GM23338 (cell line): ENCODE measurements around the gene OTOGL. TPM values are rescaled to one million over a fixed set of nuclear protein-coding genes. Genes with fewer than 3 reads are reported as not detected.

Source experiments
- ATAC-seq: fragments of 200-7000 bp; cut with Tn5 transposase; 3 replicates; pipeline ENCODE4 v1.9.1; 2020
- DNase-seq: peaks from one replicate; pipeline ENCODE4 v3.0.0-alpha.2; 2015; ENCODE audit warnings: low spot score
- H2AFZ ChIP-seq: fragments of 200-600 bp; sonication (generic); 2 replicates; pipeline ENCODE4 v1.8.0; 2016; ENCODE audit warnings: antibody characterized with exemption, mild to moderate bottlenecking, moderate library complexity
- H3F3A ChIP-seq: fragments of 200-600 bp; sonication (generic); replicated peaks from 2 replicates; pipeline ENCODE4 v1.8.0; 2017; ENCODE audit warnings: antibody characterized with exemption, mixed run types, low read depth
- H3K27ac ChIP-seq: fragments of 200-600 bp; sonication (generic); 2 replicates; pipeline ENCODE4 v1.6.1; 2016; ENCODE audit warnings: low read depth
- H3K27me3 ChIP-seq: fragments of 200-600 bp; sonication (generic); 2 replicates; pipeline ENCODE4 v1.8.0; 2016; ENCODE audit warnings: mild to moderate bottlenecking, mixed run types, moderate library complexity; ENCODE audit not compliant: insufficient read depth
- H3K36me3 ChIP-seq: fragments of 200-600 bp; sonication (generic); 2 replicates; pipeline ENCODE4 v1.8.0; 2016; ENCODE audit warnings: mild to moderate bottlenecking; ENCODE audit not compliant: insufficient read depth
- H3K4me1 ChIP-seq: fragments of 200-600 bp; sonication (generic); 2 replicates; pipeline ENCODE4 v1.8.0; 2016; ENCODE audit warnings: mild to moderate bottlenecking, moderate library complexity; ENCODE audit not compliant: insufficient read depth
- H3K4me2 ChIP-seq: fragments of 200-600 bp; sonication (generic); 2 replicates; pipeline ENCODE4 v1.7.1; 2017; ENCODE audit warnings: mixed run types
- H3K4me3 ChIP-seq: fragments of 200-600 bp; sonication (generic); 2 replicates; pipeline ENCODE4 v1.6.1; 2016; ENCODE audit warnings: mixed run types
- H3K79me2 ChIP-seq: fragments of 200-600 bp; sonication (generic); replicated peaks from 2 replicates; pipeline ENCODE4 v1.8.0; 2017; ENCODE audit warnings: mild to moderate bottlenecking; ENCODE audit not compliant: insufficient read depth
- H3K9me2 ChIP-seq: fragments of 200-600 bp; sonication (generic); 2 replicates; pipeline ENCODE4 v1.8.0; 2017; ENCODE audit not compliant: insufficient read depth
- H4K20me1 ChIP-seq: fragments of 200-600 bp; sonication (generic); replicated peaks from 2 replicates; pipeline ENCODE4 v1.8.0; 2017; ENCODE audit warnings: mild to moderate bottlenecking; ENCODE audit not compliant: insufficient read depth
- H3K27ac Mint-ChIP-seq: 2 replicates; pipeline ENCODE4 v1.8.0; 2020; ENCODE audit warnings: inconsistent platforms, mild to moderate bottlenecking, moderate library complexity, mixed read lengths
- H3K27me3 Mint-ChIP-seq: 3 replicates; pipeline ENCODE4 v1.8.0; 2022; ENCODE audit warnings: low read depth, mild to moderate bottlenecking, moderate library complexity, mixed read lengths, inconsistent platforms; ENCODE audit not compliant: insufficient read depth, poor library complexity
- H3K36me3 Mint-ChIP-seq: 3 replicates; pipeline ENCODE4 v1.8.0; 2021; ENCODE audit warnings: low read depth, mild to moderate bottlenecking, inconsistent platforms, moderate library complexity, mixed read lengths
- H3K4me1 Mint-ChIP-seq: 3 replicates; pipeline ENCODE4 v1.8.0; 2020; ENCODE audit warnings: mild to moderate bottlenecking, inconsistent platforms, mixed read lengths
- H3K4me3 Mint-ChIP-seq: 3 replicates; pipeline ENCODE4 v1.8.0; 2021; ENCODE audit warnings: moderate library complexity, mild to moderate bottlenecking, inconsistent platforms, mixed read lengths
- H3K9me3 Mint-ChIP-seq: 3 replicates; pipeline ENCODE4 v1.8.0; 2020; ENCODE audit warnings: moderate library complexity, mild to moderate bottlenecking, inconsistent platforms, mixed read lengths
- CREB1 ChIP-seq: fragments of 250-450 bp; sonication (Bioruptor Pico); IDR thresholded peaks from 2 replicates; pipeline ENCODE4 v1.5.0; 2020; ENCODE audit warnings: low read depth, mild to moderate bottlenecking, moderate library complexity
- CTCF ChIP-seq, 2 experiments: fragments of 200-600 bp in 1 of 2; sonication (generic) in 1 of 2; conservative IDR thresholded peaks; 2 replicates each; pipeline versions ENCODE4 v1.5.1 to v1.6.1; 2016 to 2017; ENCODE audit warnings: antibody characterized with exemption in 2 of 2, low read depth in 2 of 2, mild to moderate bottlenecking in 2 of 2, moderate library complexity in 1 of 2
- ETS1 ChIP-seq: IDR thresholded peaks from 2 replicates; pipeline ENCODE4 v1.6.1; 2016; ENCODE audit warnings: antibody characterized with exemption
- EZH2 ChIP-seq: fragments of 200-600 bp; sonication (generic); IDR thresholded peaks from one replicate; pipeline ENCODE4 v1.8.0; 2017; ENCODE audit warnings: antibody characterized with exemption, mild to moderate bottlenecking, low read depth; ENCODE audit not compliant: unreplicated experiment
- EZH2phosphoT487 ChIP-seq: fragments of 200-600 bp; sonication (generic); IDR thresholded peaks from one replicate; pipeline ENCODE4 v1.8.1; 2018; ENCODE audit warnings: antibody characterized with exemption; ENCODE audit not compliant: unreplicated experiment
- JUNB ChIP-seq: IDR thresholded peaks from one replicate; pipeline ENCODE4 v1.6.1; 2016; ENCODE audit warnings: antibody characterized with exemption; ENCODE audit not compliant: unreplicated experiment
- NANOG ChIP-seq: IDR thresholded peaks from 2 replicates; pipeline ENCODE4 v1.6.1; 2016; ENCODE audit warnings: antibody characterized with exemption, borderline replicate concordance
- POLR2AphosphoS5 ChIP-seq: IDR thresholded peaks from 2 replicates; pipeline ENCODE4 v1.6.1; 2016; ENCODE audit warnings: antibody characterized with exemption, low read depth
- REST ChIP-seq: IDR thresholded peaks from one replicate; pipeline ENCODE4 v1.6.1; 2018; ENCODE audit warnings: antibody characterized with exemption; ENCODE audit not compliant: unreplicated experiment
- STAT1 ChIP-seq: IDR thresholded peaks from one replicate; pipeline ENCODE4 v1.6.1; 2016; ENCODE audit warnings: antibody characterized with exemption; ENCODE audit not compliant: unreplicated experiment
- ZNF114 ChIP-seq: fragments of 250-450 bp; sonication (Bioruptor Pico); IDR thresholded peaks from 2 replicates; pipeline ENCODE4 v1.5.0; 2020; ENCODE audit warnings: mild to moderate bottlenecking, moderate library complexity
- ZNF331 ChIP-seq: fragments of 250-450 bp; sonication (Bioruptor Pico); IDR thresholded peaks from 2 replicates; pipeline ENCODE4 v1.5.0; 2020; ENCODE audit warnings: low read depth, mild to moderate bottlenecking, moderate library complexity
- ZNF462 ChIP-seq: fragments of 250-450 bp; sonication (Bioruptor Pico); IDR thresholded peaks from 2 replicates; pipeline ENCODE4 v1.5.0; 2020; ENCODE audit warnings: mild to moderate bottlenecking, moderate library complexity
- polyA plus RNA-seq: library from polyadenylated mRNA; unstranded; fragments of >200 nt; fragmentation: Nextera tagmentation; extraction: Ambion mirVana; gene quantifications from 2 replicates; pipeline ENCODE4 v1.2.1, GENCODE V29; 2016
- total RNA-seq: library from RNA; depleted of rRNA; stranded (reverse); fragments of >200 nt; shearing (Covaris generic); gene quantifications from 2 replicates; pipeline ENCODE4 v1.2.3, GENCODE V29; 2014

Gene OTOGL
- total and polyA plus RNA-seq, 2 experiments from 2014 or later: 0.36 to 0.66 TPM

GRCh38 chr12:80415466-80415865 lies 316.1 kb downstream of the OTOGL start:
- Histone ChIP-seq H3K4me3 (no peak overlapping the region), H3K4me2 (no peak overlapping the region), H3K27me3 (no peaks in the 10 kb centered on the region), H2AFZ (peak overlapping the region; percentile 19; the same call in 1 of the 2 replicates), H3K9me2 (no peaks in the 10 kb centered on the region), H3K79me2 (no peaks in the 10 kb centered on the region), H3K27ac (no peak overlapping the region), H3K36me3 (no peaks in the 10 kb centered on the region), H3K4me1 (no peaks in the 10 kb centered on the region), H3F3A (no peaks in the 10 kb centered on the region), H4K20me1 (no peaks in the 10 kb centered on the region)
- H3K9me3 Mint-ChIP-seq: no peaks in the 10 kb centered on the region
- no peaks in the 10 kb centered on the region for H3K36me3 Mint-ChIP-seq
- ATAC-seq: no peak
- no peak overlapping the region for H3K27ac Mint-ChIP-seq
- peaks cover 2% of the 10 kb centered on the region; the same call in 1 of the 3 replicates for H3K4me1 Mint-ChIP-seq
- H3K4me3 Mint-ChIP-seq: no peak overlapping the region
- no peaks in the 10 kb centered on the region for H3K27me3 Mint-ChIP-seq
- DNase-seq: no peak
- no peak for TF ChIP-seq EZH2phosphoT487
- no peak for TF ChIP-seq NANOG
- TF ChIP-seq ETS1: no peak
- TF ChIP-seq ZNF462: no peak
- no peak for TF ChIP-seq JUNB
- no peak for TF ChIP-seq ZNF331
- TF ChIP-seq CREB1 (CRISPR knock-in tag): no peak
- no peak for TF ChIP-seq POLR2AphosphoS5
- no peak for TF ChIP-seq CTCF (conservative IDR thresholded peaks at IDR 0.05; ENCODE audit: low read depth in 2 of 2)
- no peak for TF ChIP-seq EZH2
- no peak for TF ChIP-seq STAT1
- TF ChIP-seq REST: no peak
- TF ChIP-seq ZNF114: no peak
